Fibroblast of lung (primary cell): ENCODE results near the gene LRRC17.

Experiments
- EZH2 ChIP-seq: IDR thresholded peaks from 2 replicates; pipeline ENCODE4 v1.5.1; 2012; ENCODE audit warnings: low read length, control low read depth, mild to moderate bottlenecking; ENCODE audit errors: missing control alignments
- TF ChIP-seq, protein P1 (sequence below), 2 donors: IDR thresholded peaks in 1 of 2; conservative IDR thresholded peaks in 1 of 2; 1 replicate in 1 of 2; 2 replicates in 1 of 2; pipeline ENCODE4 v1.5.1; 2011 to 2012; ENCODE audit warnings: low read length in 2 of 2, control low read depth in 1 of 2, inconsistent platforms in 1 of 2, low read depth in 1 of 2, mild to moderate bottlenecking in 1 of 2

DNA sequence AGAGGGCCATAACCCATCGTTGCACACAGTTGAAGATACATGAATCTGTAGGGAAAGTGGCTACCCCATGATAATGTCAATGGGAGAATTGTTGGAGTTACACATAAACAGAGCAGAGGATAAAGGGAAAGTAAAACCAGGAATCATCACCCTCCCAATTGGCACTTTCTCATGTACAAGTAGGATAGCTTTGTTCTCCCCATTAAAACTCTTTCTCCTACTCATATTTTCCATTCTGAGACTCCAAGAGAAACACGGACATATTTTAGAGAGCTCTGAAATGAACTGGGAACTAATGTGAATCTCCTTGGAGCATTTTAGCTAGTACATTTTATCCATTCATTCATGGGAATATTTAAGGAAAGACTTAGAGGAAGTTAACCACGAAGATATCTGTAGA lies 17.2 kb upstream of the LRRC17 start:
- TF ChIP-seq, protein P1, sequence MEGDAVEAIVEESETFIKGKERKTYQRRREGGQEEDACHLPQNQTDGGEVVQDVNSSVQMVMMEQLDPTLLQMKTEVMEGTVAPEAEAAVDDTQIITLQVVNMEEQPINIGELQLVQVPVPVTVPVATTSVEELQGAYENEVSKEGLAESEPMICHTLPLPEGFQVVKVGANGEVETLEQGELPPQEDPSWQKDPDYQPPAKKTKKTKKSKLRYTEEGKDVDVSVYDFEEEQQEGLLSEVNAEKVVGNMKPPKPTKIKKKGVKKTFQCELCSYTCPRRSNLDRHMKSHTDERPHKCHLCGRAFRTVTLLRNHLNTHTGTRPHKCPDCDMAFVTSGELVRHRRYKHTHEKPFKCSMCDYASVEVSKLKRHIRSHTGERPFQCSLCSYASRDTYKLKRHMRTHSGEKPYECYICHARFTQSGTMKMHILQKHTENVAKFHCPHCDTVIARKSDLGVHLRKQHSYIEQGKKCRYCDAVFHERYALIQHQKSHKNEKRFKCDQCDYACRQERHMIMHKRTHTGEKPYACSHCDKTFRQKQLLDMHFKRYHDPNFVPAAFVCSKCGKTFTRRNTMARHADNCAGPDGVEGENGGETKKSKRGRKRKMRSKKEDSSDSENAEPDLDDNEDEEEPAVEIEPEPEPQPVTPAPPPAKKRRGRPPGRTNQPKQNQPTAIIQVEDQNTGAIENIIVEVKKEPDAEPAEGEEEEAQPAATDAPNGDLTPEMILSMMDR (conservative IDR thresholded peaks at IDR 0.05 in 1 of 2, IDR thresholded peaks at IDR 0.05 in 1 of 2; ENCODE audit: low read depth in 1 of 2, low read length in 2 of 2), result no peak
- no peak for TF ChIP-seq EZH2
